ENCODE measurements around the gene FBXO2.

DNA sequence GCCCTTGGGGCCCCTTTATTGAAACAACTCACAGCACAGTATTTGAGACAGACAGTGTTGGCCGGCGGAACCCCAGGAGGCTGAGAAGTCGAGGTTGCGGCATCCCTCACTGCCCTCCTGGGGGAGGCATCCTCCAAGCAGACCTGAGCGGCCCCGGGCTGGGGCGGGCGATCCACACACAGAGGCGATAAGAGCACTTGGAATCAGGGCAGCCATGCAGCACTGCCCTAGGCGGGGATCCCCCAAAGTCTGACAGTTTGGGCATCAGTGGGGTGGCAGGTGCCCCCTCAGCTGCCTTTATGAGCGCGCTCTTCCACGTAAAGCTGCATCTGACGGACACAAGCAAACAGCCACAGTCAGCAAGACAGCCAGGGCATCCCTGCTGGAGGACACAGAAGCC is 20.3 kb upstream of the FBXO2 start:
- TF ChIP-seq, protein P1, sequence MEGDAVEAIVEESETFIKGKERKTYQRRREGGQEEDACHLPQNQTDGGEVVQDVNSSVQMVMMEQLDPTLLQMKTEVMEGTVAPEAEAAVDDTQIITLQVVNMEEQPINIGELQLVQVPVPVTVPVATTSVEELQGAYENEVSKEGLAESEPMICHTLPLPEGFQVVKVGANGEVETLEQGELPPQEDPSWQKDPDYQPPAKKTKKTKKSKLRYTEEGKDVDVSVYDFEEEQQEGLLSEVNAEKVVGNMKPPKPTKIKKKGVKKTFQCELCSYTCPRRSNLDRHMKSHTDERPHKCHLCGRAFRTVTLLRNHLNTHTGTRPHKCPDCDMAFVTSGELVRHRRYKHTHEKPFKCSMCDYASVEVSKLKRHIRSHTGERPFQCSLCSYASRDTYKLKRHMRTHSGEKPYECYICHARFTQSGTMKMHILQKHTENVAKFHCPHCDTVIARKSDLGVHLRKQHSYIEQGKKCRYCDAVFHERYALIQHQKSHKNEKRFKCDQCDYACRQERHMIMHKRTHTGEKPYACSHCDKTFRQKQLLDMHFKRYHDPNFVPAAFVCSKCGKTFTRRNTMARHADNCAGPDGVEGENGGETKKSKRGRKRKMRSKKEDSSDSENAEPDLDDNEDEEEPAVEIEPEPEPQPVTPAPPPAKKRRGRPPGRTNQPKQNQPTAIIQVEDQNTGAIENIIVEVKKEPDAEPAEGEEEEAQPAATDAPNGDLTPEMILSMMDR (IDR thresholded peaks at IDR 0.05): no peak
- TF ChIP-seq EZH2phosphoT487 (IDR thresholded peaks at IDR 0.05): no peak
- no peak for TF ChIP-seq EZH2 (IDR thresholded peaks at IDR 0.05)

All from neural progenitor cell (in vitro differentiated cells).